ENCODE results near the gene GGNBP2. TPM values are rescaled to one million over a fixed set of nuclear protein-coding genes. Genes with fewer than 3 reads are reported as not detected.
A peak's percentile ranks its signal among the peaks of the same experiment; 100 is the strongest.

The GGNBP2 gene
- total RNA-seq, 1 donor = 61.9 TPM

DNA sequence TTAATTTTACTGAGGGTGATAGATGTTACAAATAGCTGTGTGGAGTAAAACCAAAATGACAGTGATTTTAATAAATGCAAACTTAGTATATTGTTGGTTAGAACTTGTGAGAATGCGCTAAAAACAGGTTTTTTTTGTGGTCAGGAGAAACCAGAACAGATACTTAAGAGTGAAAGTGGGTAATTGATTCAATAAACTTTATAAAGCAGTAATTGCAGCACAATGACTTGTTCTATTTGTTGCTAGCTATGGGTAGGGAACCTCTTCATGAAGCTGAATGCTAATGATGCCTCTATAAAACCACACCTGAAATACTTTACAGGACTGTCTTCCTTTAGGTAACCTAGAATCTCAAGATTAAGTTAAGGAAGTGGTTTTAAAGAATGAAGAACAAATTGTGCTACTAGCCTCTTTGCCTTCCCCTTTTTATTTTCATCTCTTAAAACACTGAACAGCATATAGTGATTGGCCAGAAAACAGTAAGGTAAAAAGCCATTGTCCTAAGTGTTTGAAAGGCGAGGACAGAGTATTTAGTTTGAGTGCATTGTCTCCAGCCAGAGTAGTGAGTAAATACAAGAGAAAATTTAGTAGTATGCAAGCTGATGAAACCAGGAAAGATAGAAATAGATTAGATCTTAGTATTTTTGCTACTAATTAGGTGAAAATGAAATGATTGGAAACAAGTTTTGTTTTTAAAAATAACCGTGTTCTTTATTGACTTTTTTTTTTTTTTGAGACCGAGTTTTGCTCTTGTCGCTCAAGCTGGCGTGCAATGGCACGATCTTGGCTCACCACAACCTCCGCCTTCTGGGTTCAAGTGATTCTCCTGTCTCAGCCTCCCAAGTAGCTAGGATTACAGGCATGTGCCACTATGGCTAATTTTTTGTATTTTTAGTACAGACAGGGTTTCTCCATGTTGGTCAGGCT, 6.0 kb downstream of the GGNBP2 start:
- Histone ChIP-seq H4K20me1 (ENCODE audit: insufficient read depth, low read length) (peaks cover 75% of the 10 kb centered on the region), H3K4me3 (ENCODE audit: insufficient read depth, low read length) (no peak overlapping the region), H3K79me2 (ENCODE audit: insufficient read depth, low read length) (peaks cover 99% of the 10 kb centered on the region), H2AFZ (ENCODE audit: low read length) (no peak overlapping the region), H3K27me3 (ENCODE audit: insufficient read depth, low read length) (no peaks in the 10 kb centered on the region), H3K36me3 (ENCODE audit: insufficient read depth, low read length) (peaks cover 10% of the 10 kb centered on the region), H3K27ac (ENCODE audit: low read depth, low read length) (no peak overlapping the region), H3K9me3 (ENCODE audit: low read depth, low read length) (no peaks in the 10 kb centered on the region), H3K4me2 (ENCODE audit: insufficient read depth, low read length) (no peak overlapping the region), H3K4me1 (ENCODE audit: insufficient read depth, low read length) (peaks cover 14% of the 10 kb centered on the region)
- no peak for DNase-seq (ENCODE audit: insufficient read length, low spot score, missing footprints)
- no peak for TF ChIP-seq CTCF (IDR thresholded peaks at IDR 0.05; ENCODE audit: extremely low read depth, low read depth, low read length)

- no peak for TF ChIP-seq CTCF (IDR thresholded peaks at IDR 0.05; ENCODE audit: extremely low read depth, low read depth, low read length)
- peaks cover 60% of the 10 kb centered on the region for H4K20me1 ChIP-seq (ENCODE audit: insufficient read depth, low read length)
Observed at GRCh38 chr17:36553459-36553858, 8.7 kb downstream of the GGNBP2 start.

DNA sequence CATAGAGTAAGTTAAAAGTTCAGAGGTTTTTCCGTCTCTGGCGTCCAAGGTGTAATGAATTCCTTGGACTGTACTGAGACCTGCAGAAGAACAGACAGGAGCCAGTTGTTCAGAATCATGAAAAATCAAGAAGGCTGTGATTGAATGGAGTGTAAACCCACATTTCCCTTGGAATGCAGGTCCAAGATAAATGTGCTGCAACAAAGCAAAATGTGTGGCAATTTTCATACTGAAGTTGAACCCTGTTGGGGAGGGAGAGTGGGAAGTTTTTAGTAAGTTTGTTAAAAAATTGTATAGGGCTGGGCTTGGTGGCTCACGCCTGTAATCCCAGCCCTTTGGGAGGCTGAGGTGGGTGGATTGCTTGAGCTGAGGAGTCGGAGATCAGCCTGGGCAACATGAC, 21.4 kb downstream of the GGNBP2 start:
- peaks cover 73% of the 10 kb centered on the region for H3K79me2 ChIP-seq (ENCODE audit: insufficient read depth, low read length)

More at GRCh38 chr17:36553459-36553858, 8.7 kb downstream of the GGNBP2 start:
- no peak overlapping the region for H3K4me2 ChIP-seq (ENCODE audit: insufficient read depth, low read length)
- H3K36me3 ChIP-seq (ENCODE audit: insufficient read depth, low read length) = peaks cover 31% of the 10 kb centered on the region
- no peak overlapping the region for H2AFZ ChIP-seq (ENCODE audit: low read length)
- no peak overlapping the region for H3K4me3 ChIP-seq (ENCODE audit: insufficient read depth, low read length)
- H3K27me3 ChIP-seq (ENCODE audit: insufficient read depth, low read length) = no peaks in the 10 kb centered on the region
- H3K4me1 ChIP-seq (ENCODE audit: insufficient read depth, low read length) = no peaks in the 10 kb centered on the region
- no peak for DNase-seq (ENCODE audit: insufficient read length, low spot score, missing footprints)
- H3K9me3 ChIP-seq (ENCODE audit: low read depth, low read length) = no peaks in the 10 kb centered on the region
- H3K27ac ChIP-seq (ENCODE audit: low read depth, low read length) = peak overlapping the region; percentile 6
- H3K79me2 ChIP-seq (ENCODE audit: insufficient read depth, low read length) = peaks cover 99% of the 10 kb centered on the region

More for the DNA sequence above, 21.4 kb downstream of the GGNBP2 start:
- Histone ChIP-seq H3K9me3 (ENCODE audit: low read depth, low read length) (no peaks in the 10 kb centered on the region), H3K27ac (ENCODE audit: low read depth, low read length) (no peak overlapping the region), H3K27me3 (ENCODE audit: insufficient read depth, low read length) (no peaks in the 10 kb centered on the region), H3K4me1 (ENCODE audit: insufficient read depth, low read length) (no peaks in the 10 kb centered on the region), H4K20me1 (ENCODE audit: insufficient read depth, low read length) (peaks cover 22% of the 10 kb centered on the region), H3K36me3 (ENCODE audit: insufficient read depth, low read length) (peaks cover 71% of the 10 kb centered on the region), H3K4me2 (ENCODE audit: insufficient read depth, low read length) (no peak overlapping the region), H3K4me3 (ENCODE audit: insufficient read depth, low read length) (no peak overlapping the region), H2AFZ (ENCODE audit: low read length) (no peak overlapping the region)
- no peak for DNase-seq (ENCODE audit: insufficient read length, low spot score, missing footprints)
- TF ChIP-seq CTCF (IDR thresholded peaks at IDR 0.05; ENCODE audit: extremely low read depth, low read depth, low read length) = no peak
